Adipose tissue (tissue), 3 donors: ENCODE measurements around the gene FHL1. TPM values are rescaled to one million over a fixed set of nuclear protein-coding genes. Genes with fewer than 3 reads are reported as not detected.
"Not testable (repeated sequence)": the region's sequence is repeated elsewhere in the genome, so short reads cannot be mapped to it uniquely, and the experiment has no call there.

Experiments used
- H3K27ac ChIP-seq: one replicate; pipeline ENCODE4 v1.5.1; 2013; ENCODE audit warnings: low read depth, low read length
- WGBS, 3 donors: extraction: QIAGEN DNeasy Blood & Tissue Kit; methylation state at CpG; one replicate each; pipeline ENCODE4 v1.1.7; 2013; 5-methylcytosine and 5-hydroxymethylcytosine counted together
- polyA plus RNA-seq, 3 donors: library from polyadenylated mRNA; stranded (reverse); fragments of 200-250 nt; gene quantifications; one replicate each; pipeline ENCODE4 v1.2.3, GENCODE V29; 2013
- donor health status: healthy with polysubstance abuse.
- donor health status: Bipolar disorder and iron deficiency.
- donor health status: healthy.

FHL1 gene
- 100 to 1,000 TPM in 2 of 3 donors, 10 to 100 TPM in 1; 23.9 to 683 (median 244) TPM for polyA plus RNA-seq

DNA sequence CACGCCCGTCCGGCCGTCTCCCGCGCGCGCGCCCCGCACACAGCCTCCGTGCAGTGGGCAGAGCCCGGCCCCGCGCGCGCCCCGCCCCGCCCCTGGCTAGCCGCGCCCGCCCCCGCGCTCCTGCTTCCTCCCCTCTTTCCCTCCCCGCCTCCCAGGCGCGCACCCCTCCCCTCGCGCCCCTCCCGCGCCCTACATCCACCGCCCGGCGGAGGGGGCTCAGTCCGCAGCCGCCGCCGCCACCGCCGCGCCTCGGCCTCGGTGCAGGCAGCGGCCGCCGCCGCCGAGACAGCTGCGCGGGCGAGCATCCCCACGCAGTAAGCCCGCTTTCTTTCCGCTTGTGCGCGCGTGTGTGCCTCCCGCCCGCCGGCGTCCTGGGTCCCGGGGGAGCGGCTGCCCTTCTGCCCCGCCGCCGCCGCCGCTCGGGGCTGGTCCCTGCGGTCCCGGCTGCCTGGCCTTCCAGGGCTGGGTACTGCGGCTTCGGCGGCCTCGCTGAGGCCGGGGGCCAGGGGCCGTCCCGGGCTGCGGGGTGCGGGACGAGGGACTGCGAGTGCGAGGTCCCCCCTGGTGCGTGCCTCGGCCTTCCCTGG, at the start of gene FHL1:
TSS of gene FHL1 (plus strand) at position 219 of the 587 bp plus-strand sequence.
- H3K27ac ChIP-seq, result no peak within 1 kb of the TSS
- WGBS, 3 donors, result 0 to 27% (median 3%) methylated on average over 12 to 60 of the region's 84 CpGs

DNA sequence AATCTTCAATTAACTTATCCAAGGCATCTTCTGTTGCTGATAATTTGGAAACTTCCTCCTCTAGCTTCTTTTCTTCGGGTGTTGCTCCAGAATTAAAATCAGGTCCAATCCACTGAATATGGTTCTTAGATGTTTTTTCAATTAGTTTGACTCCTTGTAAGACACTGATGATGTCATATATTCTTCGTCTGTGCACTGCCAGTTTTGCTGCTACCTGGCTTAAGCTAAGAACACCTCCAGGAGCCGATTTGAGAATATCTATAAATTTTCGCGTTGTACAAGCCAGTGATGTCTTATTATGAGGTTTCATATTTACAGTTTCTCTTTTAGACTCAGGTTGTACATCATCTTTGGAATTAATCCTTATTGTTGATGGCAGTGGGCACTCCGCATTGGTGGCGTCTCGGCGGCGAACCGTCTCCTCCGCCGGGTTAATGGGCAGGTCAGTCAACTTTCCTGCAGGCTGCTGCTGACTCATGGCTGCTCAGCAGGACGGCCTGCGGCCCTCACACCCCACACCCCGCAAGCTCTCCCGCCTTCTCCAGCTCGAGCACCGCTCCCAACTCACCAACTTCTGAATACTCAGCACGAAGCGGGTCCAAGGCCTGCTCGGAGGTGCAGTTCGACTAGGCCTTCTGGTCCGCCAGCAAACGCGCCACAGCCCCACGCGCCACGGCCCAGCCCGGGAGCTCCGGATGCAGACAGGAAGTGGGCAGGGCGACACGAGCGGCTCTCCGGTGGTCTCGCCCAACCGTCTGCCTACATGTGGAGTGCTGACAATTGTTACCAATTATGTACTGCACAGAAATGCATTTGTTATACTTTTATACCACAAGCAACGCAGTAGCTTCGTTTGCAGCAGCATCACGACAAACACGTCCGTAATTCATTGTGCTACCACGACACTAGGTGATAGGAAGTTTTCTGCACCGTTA, 49.2 kb upstream of the FHL1 start:
- no peak overlapping the region for H3K27ac ChIP-seq
- WGBS, 3 donors, result 86 to 93% (median 91%) methylated on average over 44 of the region's 44 CpGs

GRCh38 chrX:136104936-136105335, 42.4 kb upstream of the FHL1 start:
- H3K27ac ChIP-seq, result no peak overlapping the region
- 28 to 40% (median 33%) methylated on average over 1 of the region's 1 CpG for WGBS, 3 donors

- WGBS, 3 donors, result 72 to 86% (median 78%) methylated on average over 11 of the region's 11 CpGs
- no peak overlapping the region for H3K27ac ChIP-seq
Observed at GRCh38 chrX:136106920-136107528, 40.3 kb upstream of the FHL1 start.

GRCh38 chrX:136108905-136109304, 38.4 kb upstream of the FHL1 start:
- H3K27ac ChIP-seq, result not testable (repeated sequence)
- 79 to 91% (median 79%) methylated on average over 1 of the region's 1 CpG for WGBS, 3 donors

GRCh38 chrX:136112286-136112685, 35.0 kb upstream of the FHL1 start:
- H3K27ac ChIP-seq, result no peak overlapping the region

DNA sequence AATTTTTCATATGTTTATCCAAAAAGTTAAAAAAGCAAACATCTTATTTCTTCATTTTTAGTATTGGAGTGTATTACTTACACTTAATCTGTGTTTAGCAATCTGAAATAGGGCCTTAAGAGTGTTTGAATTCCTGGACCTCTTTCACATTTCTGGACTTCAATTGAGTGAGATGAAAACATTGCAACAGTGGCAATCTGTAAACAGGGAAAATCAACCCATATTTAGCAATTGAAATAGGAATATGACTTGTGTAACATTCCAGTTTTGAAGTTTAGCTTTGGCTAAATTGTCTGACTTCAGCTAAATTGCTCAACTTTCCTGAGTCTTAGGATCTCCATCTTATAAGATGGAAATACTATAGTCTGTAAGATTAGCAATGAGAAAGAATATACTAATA, 34.6 kb upstream of the FHL1 start:
- H3K27ac ChIP-seq, result no peak overlapping the region

More at GRCh38 chrX:136112286-136112685, 35.0 kb upstream of the FHL1 start:
- 0% methylated on average over 1 of the region's 1 CpG for WGBS, 3 donors

- 25 to 59% (median 47%) methylated on average over 5 of the region's 5 CpGs for WGBS, 3 donors
- no peak overlapping the region for H3K27ac ChIP-seq
Observed at GRCh38 chrX:136115126-136115903, 32.0 kb upstream of the FHL1 start.

GRCh38 chrX:136115904-136116297, 31.4 kb upstream of the FHL1 start:
- no peak overlapping the region for H3K27ac ChIP-seq
- WGBS, 3 donors, result 68 to 75% (median 69%) methylated on average over 3 of the region's 3 CpGs

- WGBS, 3 donors, result 13 to 62% (median 61%) methylated on average over 1 of the region's 1 CpG
- H3K27ac ChIP-seq, result no peak overlapping the region
Observed at GRCh38 chrX:136121788-136122187, 25.5 kb upstream of the FHL1 start.

DNA sequence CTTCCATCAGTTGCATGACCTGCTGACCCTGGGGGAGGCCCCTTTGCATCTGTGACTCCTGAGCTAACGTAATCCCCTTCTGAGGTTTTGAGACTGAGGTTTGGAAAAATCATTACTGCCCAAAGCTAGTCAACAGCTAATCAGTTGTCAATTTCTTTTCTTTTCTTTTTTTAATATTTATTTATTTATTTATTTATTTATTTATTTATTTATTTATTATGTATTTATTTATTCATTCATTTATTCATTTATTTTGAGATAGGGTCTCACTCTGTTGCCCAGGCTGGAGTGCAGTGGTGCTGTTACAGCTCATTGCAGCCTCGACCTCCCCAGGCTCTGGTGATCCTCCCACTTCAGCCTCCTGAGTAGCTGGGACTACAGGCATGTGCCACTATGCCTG, 25.1 kb upstream of the FHL1 start:
- WGBS, 3 donors, result 61 to 88% (median 79%) methylated on average over 2 of the region's 2 CpGs

DNA sequence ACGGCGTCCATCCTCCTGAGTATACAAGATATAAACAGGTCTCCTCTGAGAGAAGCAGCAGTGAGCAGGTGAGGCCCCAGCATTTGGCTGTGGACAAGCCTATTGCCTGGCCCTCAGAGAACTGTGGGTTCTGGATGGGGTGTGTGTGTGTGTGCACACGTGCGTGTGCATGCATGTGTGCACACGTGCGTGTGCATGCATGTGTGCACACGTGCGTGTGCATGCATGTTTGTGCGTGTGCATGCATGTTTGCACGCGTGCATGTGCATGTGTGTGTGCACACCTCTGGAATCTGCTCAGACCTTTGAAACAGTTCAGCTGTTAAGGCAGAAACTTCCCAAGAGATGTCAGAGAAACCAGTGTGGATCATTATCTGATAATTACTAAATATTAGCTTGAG, 22.2 kb upstream of the FHL1 start:
- WGBS, 3 donors, result 85 to 96% (median 94%) methylated on average over 9 to 11 of the region's 11 CpGs
- H3K27ac ChIP-seq, result no peak overlapping the region

More for the DNA sequence above, 25.1 kb upstream of the FHL1 start:
- H3K27ac ChIP-seq, result no peak overlapping the region

DNA sequence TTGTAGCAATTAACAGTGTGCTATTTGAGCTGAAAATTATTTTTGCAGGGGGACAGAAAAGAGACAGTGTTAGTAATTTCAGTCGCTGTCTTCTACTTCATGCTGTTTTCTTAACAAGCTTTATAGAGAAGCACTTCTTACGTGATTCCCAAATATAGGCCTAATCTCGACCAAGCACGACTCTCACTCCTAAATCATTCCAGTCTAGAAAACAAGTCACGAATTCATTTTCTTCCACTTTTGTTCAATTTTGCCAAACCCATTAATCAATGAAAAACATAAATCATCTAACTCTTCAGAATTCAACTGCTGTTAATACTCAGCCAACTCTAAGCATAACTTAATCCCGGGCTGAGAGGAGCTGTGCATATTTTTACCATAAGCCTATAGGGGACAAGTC, 21.0 kb upstream of the FHL1 start:
- H3K27ac ChIP-seq, result no peak overlapping the region
- whole genome bisulfite sequencing, 3 donors, result 62 to 68% (median 67%) methylated on average over 6 of the region's 6 CpGs

GRCh38 chrX:136126872-136127406, 20.4 kb upstream of the FHL1 start:
- WGBS, 3 donors, result 56 to 70% (median 69%) methylated on average over 3 of the region's 3 CpGs
- H3K27ac ChIP-seq, result no peak overlapping the region

- 63 to 100% (median 86%) methylated on average over 2 of the region's 2 CpGs for WGBS, 3 donors
- H3K27ac ChIP-seq, result no peak overlapping the region
Observed at GRCh38 chrX:136128743-136129142, 18.6 kb upstream of the FHL1 start.

DNA sequence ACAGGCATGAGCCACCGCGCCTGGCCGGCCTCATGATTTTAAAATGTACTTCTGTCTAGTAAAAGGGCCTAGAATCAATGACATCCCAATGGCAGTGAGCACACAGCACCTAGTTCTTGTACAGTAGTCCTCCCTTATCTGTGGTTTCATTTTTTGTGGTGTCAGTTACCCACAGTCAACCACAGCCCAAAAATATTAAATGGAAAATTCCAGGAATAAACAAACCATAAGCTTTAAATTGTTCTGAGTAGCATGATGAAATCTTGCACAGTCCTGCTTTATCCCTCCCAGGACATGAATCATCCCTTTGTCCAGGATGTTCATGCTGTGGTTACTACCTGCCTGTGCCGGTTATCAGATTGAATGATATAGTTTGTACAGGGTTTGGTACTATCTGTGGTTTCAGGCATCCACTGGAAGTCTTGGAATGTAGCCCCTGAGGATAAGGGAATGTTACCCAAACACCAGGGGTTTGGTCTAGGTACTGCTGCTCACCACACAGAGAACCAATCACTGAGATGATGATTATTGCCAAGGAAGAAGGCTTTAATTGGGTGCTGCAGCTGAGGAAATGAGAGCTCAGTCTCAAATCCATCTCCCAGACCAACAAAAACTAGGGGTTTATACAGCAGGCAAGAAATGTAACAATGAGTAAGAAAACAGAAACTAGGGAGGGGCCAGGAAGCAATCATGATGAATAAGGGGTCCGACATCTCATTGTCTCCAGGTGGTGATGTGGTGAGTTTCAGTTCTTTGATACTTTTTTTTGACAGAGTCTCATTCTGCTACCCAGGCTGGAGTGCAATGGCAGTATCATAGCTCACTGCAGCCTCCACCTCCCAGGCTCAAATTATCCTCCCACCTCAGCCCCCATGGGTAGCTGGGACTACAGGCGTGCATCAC, 16.2 kb upstream of the FHL1 start:
- 74 to 81% (median 79%) methylated on average over 6 of the region's 6 CpGs for WGBS, 3 donors

DNA sequence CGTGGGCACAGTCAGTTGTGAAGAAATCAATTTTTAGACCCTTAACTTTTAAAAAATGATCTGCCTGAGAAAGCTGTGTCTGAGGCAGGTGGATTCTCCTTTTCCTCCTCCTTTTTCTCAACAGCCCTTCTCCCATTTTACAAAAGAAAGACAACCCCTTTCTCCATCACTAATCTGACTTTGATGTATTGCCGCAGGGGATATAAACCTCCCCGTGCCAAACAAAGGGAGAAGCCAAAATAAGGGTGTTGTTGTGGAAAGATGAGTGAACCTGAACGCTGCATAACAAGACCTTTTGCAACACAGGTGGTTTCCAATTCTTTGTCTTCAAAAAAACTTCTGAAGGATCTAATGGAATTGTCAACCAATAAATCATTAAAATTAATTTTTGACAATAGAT, 8.4 kb upstream of the FHL1 start:
- no peak overlapping the region for H3K27ac ChIP-seq
- WGBS, 3 donors, result 46 to 83% (median 69%) methylated on average over 4 of the region's 4 CpGs

More for the DNA sequence above, 16.2 kb upstream of the FHL1 start:
- no peak overlapping the region for H3K27ac ChIP-seq
